ENCODE data around the gene RNF220.

- TF ChIP-seq POLR2A (IDR thresholded peaks at IDR 0.05; ENCODE audit: low read depth, low read length): no peak
- no peak for TF ChIP-seq POLR2AphosphoS5 (IDR thresholded peaks at IDR 0.05; ENCODE audit: low read depth, low read length)
Measured at GRCh38 chr1:44677201-44677766, 272.2 kb downstream of the RNF220 start.

Data from GM12892 (cell line).